CD14-positive monocyte (primary cell): ENCODE measurements around the gene MND1. TPM values are rescaled to one million over a fixed set of nuclear protein-coding genes. Genes with fewer than 3 reads are reported as not detected.

Source experiments
- DNase-seq, 3 donors: peaks; one replicate each; pipeline ENCODE4 v3.0.0-alpha.2; 2011 to 2022
- H2AFZ ChIP-seq: 2 replicates; pipeline ENCODE4 v1.6.0; 2012; ENCODE audit warnings: mild to moderate bottlenecking, low read depth, low read length, inconsistent platforms; ENCODE audit not compliant: insufficient read depth, poor library complexity, severe bottlenecking
- H3K27ac ChIP-seq, 2 donors: 1 replicate in 1 of 2; 2 replicates in 1 of 2; pipeline ENCODE4 v1.5.1; 2012 to 2013; ENCODE audit warnings: low read length in 2 of 2, control low read depth in 1 of 2, inconsistent platforms in 1 of 2, low read depth in 1 of 2, mild to moderate bottlenecking in 1 of 2
- H3K27me3 ChIP-seq, 2 donors: one replicate each; pipeline versions ENCODE4 v1.6.0 to v1.6.1; 2011 to 2013; ENCODE audit warnings: low read length in 2 of 2; ENCODE audit not compliant: control insufficient read depth in 2 of 2, insufficient read depth in 2 of 2
- H3K36me3 ChIP-seq, 2 donors: replicated peaks in 1 of 2; 1 replicate in 1 of 2; 2 replicates in 1 of 2; pipeline versions ENCODE4 v1.5.1 to v1.6.1; 2012 to 2013; ENCODE audit warnings: low read length in 2 of 2, control low read depth in 1 of 2, inconsistent platforms in 1 of 2, mild to moderate bottlenecking in 1 of 2; ENCODE audit not compliant: insufficient read depth in 2 of 2, control insufficient read depth in 1 of 2
- H3K4me1 ChIP-seq, 2 donors: 1 replicate in 1 of 2; 2 replicates in 1 of 2; pipeline versions ENCODE4 v1.5.1 to v1.6.1; 2012 to 2013; ENCODE audit warnings: low read length in 2 of 2, control low read depth in 1 of 2, inconsistent platforms in 1 of 2, mild to moderate bottlenecking in 1 of 2, moderate library complexity in 1 of 2; ENCODE audit not compliant: insufficient read depth in 2 of 2, control insufficient read depth in 1 of 2
- H3K4me2 ChIP-seq: replicated peaks from 2 replicates; pipeline ENCODE3; 2012; ENCODE audit warnings: low read length, moderate library complexity, mild to moderate bottlenecking; ENCODE audit not compliant: poor library complexity, severe bottlenecking; ENCODE audit errors: extremely low read depth
- H3K4me3 ChIP-seq, 3 experiments: fragments of 200-600 bp in 1 of 3; sonication (generic) in 1 of 3; replicated peaks in 1 of 3; 1 replicate in 2 of 3; 2 replicates in 1 of 3; pipeline ENCODE4 v1.5.1; 2011 to 2013; ENCODE audit warnings: low read length in 3 of 3, mild to moderate bottlenecking in 3 of 3, control low read depth in 2 of 3, low read depth in 2 of 3, inconsistent platforms in 1 of 3, moderate library complexity in 1 of 3
- H3K79me2 ChIP-seq: 2 replicates; pipeline ENCODE4 v1.6.0; 2012; ENCODE audit warnings: mild to moderate bottlenecking, control low read depth, inconsistent platforms, low read length, moderate library complexity; ENCODE audit not compliant: insufficient read depth
- H3K9ac ChIP-seq: 2 replicates; pipeline ENCODE4 v1.6.0; 2017; ENCODE audit warnings: low read length, mild to moderate bottlenecking; ENCODE audit not compliant: insufficient read depth, poor library complexity, severe bottlenecking
- H3K9me3 ChIP-seq, 2 donors: replicated peaks in 1 of 2; 1 replicate in 1 of 2; 2 replicates in 1 of 2; pipeline versions ENCODE4 v1.5.1 to v1.6.1; 2012 to 2013; ENCODE audit warnings: low read length in 2 of 2, control low read depth in 1 of 2; ENCODE audit not compliant: control insufficient read depth in 1 of 2, insufficient read depth in 1 of 2
- H4K20me1 ChIP-seq: 2 replicates; pipeline ENCODE4 v1.6.0; 2012; ENCODE audit warnings: mild to moderate bottlenecking, low read length, control low read depth, moderate library complexity; ENCODE audit not compliant: insufficient read depth
- H3K27ac Mint-ChIP-seq, 7 donors: one replicate each; pipeline ENCODE4 v1.8.0; 2020; ENCODE audit warnings: mild to moderate bottlenecking in 7 of 7, mixed read lengths in 7 of 7, moderate library complexity in 6 of 7, inconsistent platforms in 2 of 7
- H3K27me3 Mint-ChIP-seq, 3 donors: one replicate each; pipeline ENCODE4 v1.8.0; 2021 to 2022; ENCODE audit warnings: low read depth in 3 of 3, mild to moderate bottlenecking in 3 of 3, mixed read lengths in 3 of 3, moderate library complexity in 3 of 3, inconsistent platforms in 1 of 3
- H3K36me3 Mint-ChIP-seq, 2 donors: one replicate each; pipeline ENCODE4 v1.8.0; 2020; ENCODE audit warnings: mixed read lengths in 2 of 2, inconsistent platforms in 1 of 2, mild to moderate bottlenecking in 1 of 2
- H3K4me1 Mint-ChIP-seq: one replicate; pipeline ENCODE4 v1.8.0; 2020; ENCODE audit warnings: mild to moderate bottlenecking, mixed read lengths
- H3K4me3 Mint-ChIP-seq, 2 donors: one replicate each; pipeline ENCODE4 v1.8.0; 2020; ENCODE audit warnings: mild to moderate bottlenecking in 2 of 2, mixed read lengths in 2 of 2, moderate library complexity in 1 of 2
- H3K9me3 Mint-ChIP-seq, 7 donors: one replicate each; pipeline ENCODE4 v1.8.0; 2020 to 2022; ENCODE audit warnings: mixed read lengths in 7 of 7, mild to moderate bottlenecking in 6 of 7, moderate library complexity in 6 of 7, inconsistent platforms in 2 of 7
- WGBS: methylation state at CpG from one replicate; pipeline ENCODE4 v1.1.5; 2013; ENCODE audit warnings: missing lambda C conversion rate; ENCODE audit not compliant: insufficient coverage; 5-methylcytosine and 5-hydroxymethylcytosine counted together
- intact Hi-C, 2 donors: fragments of 100-400 bp; cut with micrococcal nuclease; formaldehyde crosslinking; loops; one replicate each; pipeline versions ENCODE4 v1.15.0 to v1.15.1; 2023
- polyA plus RNA-seq, 3 donors: library from polyadenylated mRNA; depleted of rRNA in 1 of 3; unstranded in 2 of 3; stranded (reverse) in 1 of 3; fragments of 300-500 nt in 2 of 3; fragments of >200 nt in 1 of 3; fragmentation: Illumina TruSeq in 2 of 3; gene quantifications; 1 replicate in 2 of 3; 2 replicates in 1 of 3; pipeline ENCODE4 v1.2.3, GENCODE V29; 2012 to 2021
- TF ChIP-seq, protein P1 (sequence below): fragments of 200-600 bp; IDR thresholded peaks from one replicate; pipeline ENCODE4 v1.8.0; 2022; ENCODE audit warnings: antibody characterized with exemption, mild to moderate bottlenecking

Gene MND1
- polyA plus RNA-seq, 3 donors: not detected

DNA sequence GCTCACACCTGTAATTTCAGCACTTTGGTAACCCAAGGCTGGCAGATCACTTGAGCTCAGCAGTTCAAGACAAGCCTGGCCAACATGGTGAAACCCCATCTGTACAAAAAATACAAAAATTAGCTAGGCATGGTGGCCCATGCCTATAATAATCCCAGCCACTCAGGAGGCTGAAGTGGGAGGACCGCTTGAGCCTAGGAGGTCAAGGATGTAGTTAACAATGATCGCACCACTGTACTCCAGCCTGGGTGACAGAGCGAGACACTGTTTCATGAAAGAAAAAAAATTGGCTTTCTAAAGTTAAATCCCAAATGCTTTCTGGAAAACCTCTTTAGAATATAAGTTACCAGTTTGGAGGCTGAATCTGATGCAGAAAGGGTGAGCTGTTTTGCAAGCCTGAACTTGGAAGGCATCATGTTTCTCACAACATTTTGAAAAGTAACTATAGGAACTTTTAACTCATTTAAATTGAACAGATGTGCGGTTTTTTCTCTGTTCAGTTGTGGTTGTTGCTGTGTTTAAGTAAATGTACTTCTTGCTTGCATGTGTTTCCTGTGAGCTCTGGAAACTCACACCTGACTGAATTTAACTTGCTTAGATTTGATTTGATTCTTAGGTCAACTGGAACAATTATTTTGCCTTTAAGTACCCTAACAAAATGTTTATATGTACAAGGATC lies 81.9 kb downstream of the MND1 start:
- Mint-ChIP-seq H3K4me3 (no peak overlapping the region), H3K27me3 (peaks cover 0 to 2% (median 2%) of the 10 kb centered on the region in 3 donors), H3K36me3 (no peaks in the 10 kb centered on the region), H3K27ac (no peak overlapping the region), H3K4me1 (no peaks in the 10 kb centered on the region), H3K9me3 (no peaks in the 10 kb centered on the region)
- H3K9ac ChIP-seq: no peak overlapping the region
- no CpG with 5 or more reads among the region's 4 CpGs for WGBS
- H3K4me2 ChIP-seq: no peak overlapping the region
- H3K4me1 ChIP-seq: no peaks in the 10 kb centered on the region
- no peak overlapping the region for H3K27ac ChIP-seq
- no peaks in the 10 kb centered on the region for H4K20me1 ChIP-seq
- DNase-seq: no peak
- H3K36me3 ChIP-seq: no peaks in the 10 kb centered on the region
- no peaks in the 10 kb centered on the region for H3K27me3 ChIP-seq
- TF ChIP-seq, protein P1, sequence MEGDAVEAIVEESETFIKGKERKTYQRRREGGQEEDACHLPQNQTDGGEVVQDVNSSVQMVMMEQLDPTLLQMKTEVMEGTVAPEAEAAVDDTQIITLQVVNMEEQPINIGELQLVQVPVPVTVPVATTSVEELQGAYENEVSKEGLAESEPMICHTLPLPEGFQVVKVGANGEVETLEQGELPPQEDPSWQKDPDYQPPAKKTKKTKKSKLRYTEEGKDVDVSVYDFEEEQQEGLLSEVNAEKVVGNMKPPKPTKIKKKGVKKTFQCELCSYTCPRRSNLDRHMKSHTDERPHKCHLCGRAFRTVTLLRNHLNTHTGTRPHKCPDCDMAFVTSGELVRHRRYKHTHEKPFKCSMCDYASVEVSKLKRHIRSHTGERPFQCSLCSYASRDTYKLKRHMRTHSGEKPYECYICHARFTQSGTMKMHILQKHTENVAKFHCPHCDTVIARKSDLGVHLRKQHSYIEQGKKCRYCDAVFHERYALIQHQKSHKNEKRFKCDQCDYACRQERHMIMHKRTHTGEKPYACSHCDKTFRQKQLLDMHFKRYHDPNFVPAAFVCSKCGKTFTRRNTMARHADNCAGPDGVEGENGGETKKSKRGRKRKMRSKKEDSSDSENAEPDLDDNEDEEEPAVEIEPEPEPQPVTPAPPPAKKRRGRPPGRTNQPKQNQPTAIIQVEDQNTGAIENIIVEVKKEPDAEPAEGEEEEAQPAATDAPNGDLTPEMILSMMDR: no peak
- H3K79me2 ChIP-seq: no peaks in the 10 kb centered on the region
- intact Hi-C loops: no loop called here
- no peak overlapping the region for H3K4me3 ChIP-seq
- H3K9me3 ChIP-seq: no peaks in the 10 kb centered on the region
- no peak overlapping the region for H2AFZ ChIP-seq

DNA sequence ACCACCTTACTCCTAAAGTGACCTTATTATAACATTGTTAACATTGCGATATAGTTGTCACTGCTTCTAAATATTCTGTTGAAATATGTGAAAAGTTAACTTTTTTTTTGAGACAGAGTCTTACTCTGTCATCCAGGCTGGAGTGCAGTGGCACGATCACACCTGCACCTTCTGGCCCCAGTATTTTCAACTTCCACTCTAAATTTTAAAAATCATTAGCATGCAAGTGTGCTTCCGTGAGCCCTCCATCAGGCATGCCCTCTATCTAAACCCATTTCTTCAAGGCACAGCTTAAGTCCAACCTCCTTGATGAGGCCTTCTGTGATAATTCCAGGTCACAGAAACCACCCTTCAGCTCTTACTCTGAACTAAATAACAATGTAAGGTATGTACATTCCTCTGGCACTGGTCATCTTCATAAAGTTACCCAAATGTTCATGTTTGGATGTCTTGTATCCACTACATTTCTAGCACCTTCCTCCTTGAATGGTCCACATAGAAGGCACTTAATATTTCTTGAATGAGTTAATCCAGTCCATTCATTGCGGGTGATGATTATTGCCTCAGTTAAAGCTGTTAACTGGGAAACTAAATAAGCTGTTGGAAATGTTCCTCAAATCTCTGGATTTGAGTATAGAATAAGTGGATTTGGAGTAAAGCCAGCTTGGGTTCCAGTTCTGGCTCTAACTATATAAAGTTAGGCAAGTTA lies 83.0 kb downstream of the MND1 start:
- H3K9me3 ChIP-seq: no peaks in the 10 kb centered on the region
- WGBS: no CpG with 5 or more reads among the region's 4 CpGs
- H3K36me3 ChIP-seq: no peaks in the 10 kb centered on the region
- Mint-ChIP-seq H3K36me3 (no peaks in the 10 kb centered on the region), H3K4me1 (no peaks in the 10 kb centered on the region), H3K4me3 (no peak overlapping the region), H3K27me3 (peaks cover 0 to 4% (median 2%) of the 10 kb centered on the region in 3 donors), H3K9me3 (no peaks in the 10 kb centered on the region), H3K27ac (no peak overlapping the region)
- TF ChIP-seq, protein P1: no peak
- H3K4me3 ChIP-seq: no peak overlapping the region
- no peaks in the 10 kb centered on the region for H3K79me2 ChIP-seq
- H3K27me3 ChIP-seq: no peaks in the 10 kb centered on the region
- H3K9ac ChIP-seq: no peak overlapping the region
- H3K27ac ChIP-seq: no peak overlapping the region
- H3K4me1 ChIP-seq: peaks cover 0 to 3% of the 10 kb centered on the region in 2 donors
- intact Hi-C loops: no loop called here
- H2AFZ ChIP-seq: no peak overlapping the region
- H4K20me1 ChIP-seq: no peaks in the 10 kb centered on the region
- no peak overlapping the region for H3K4me2 ChIP-seq
- DNase-seq: no peak
